Neural progenitor cell (in vitro differentiated cells): ENCODE measurements around the gene DYNLT4. TPM values are rescaled to one million over a fixed set of nuclear protein-coding genes. Genes with fewer than 3 reads are reported as not detected.

Experiments used
- DNase-seq: peaks from one replicate; pipeline ENCODE4 v3.0.0-alpha.2; 2016; ENCODE audit warnings: low spot score
- H2AFZ ChIP-seq: fragments of 200-600 bp; sonication (generic); replicated peaks from 2 replicates; pipeline ENCODE4 v1.6.1; 2016; ENCODE audit warnings: antibody characterized with exemption
- H3F3A ChIP-seq: fragments of 200-600 bp; sonication (generic); 2 replicates; pipeline ENCODE4 v1.6.1; 2016; ENCODE audit warnings: antibody characterized with exemption, low read depth
- H3K27ac ChIP-seq: fragments of 200-600 bp; sonication (generic); 2 replicates; pipeline ENCODE4 v1.5.1; 2016; ENCODE audit warnings: mild to moderate bottlenecking
- H3K27me3 ChIP-seq: fragments of 200-600 bp; sonication (generic); 2 replicates; pipeline ENCODE4 v1.6.1; 2016; ENCODE audit warnings: mild to moderate bottlenecking, moderate library complexity
- H3K36me3 ChIP-seq: fragments of 200-600 bp; sonication (generic); 2 replicates; pipeline ENCODE4 v1.5.1; 2016
- H3K4me1 ChIP-seq: fragments of 200-600 bp; sonication (generic); 2 replicates; pipeline ENCODE4 v1.6.1; 2016; ENCODE audit warnings: mixed run types
- H3K4me2 ChIP-seq: fragments of 200-600 bp; sonication (generic); 2 replicates; pipeline ENCODE4 v1.6.1; 2016
- H3K4me3 ChIP-seq: fragments of 200-600 bp; sonication (generic); 2 replicates; pipeline ENCODE4 v1.5.1; 2016
- H3K79me2 ChIP-seq: fragments of 200-600 bp; sonication (generic); 2 replicates; pipeline ENCODE4 v1.6.1; 2016; ENCODE audit warnings: low read depth
- H3K9ac ChIP-seq: fragments of 200-600 bp; sonication (generic); 2 replicates; pipeline ENCODE4 v1.6.1; 2016
- H3K9me3 ChIP-seq: fragments of 200-600 bp; sonication (generic); 2 replicates; pipeline ENCODE4 v1.5.1; 2016; ENCODE audit warnings: low read depth
- H4K20me1 ChIP-seq: fragments of 200-600 bp; sonication (generic); 2 replicates; pipeline ENCODE4 v1.6.1; 2016; ENCODE audit warnings: low read depth
- H3K27ac Mint-ChIP-seq: 3 replicates; pipeline ENCODE4 v1.8.0; 2021; ENCODE audit warnings: mixed read lengths
- H3K27me3 Mint-ChIP-seq: 2 replicates; pipeline ENCODE4 v1.8.0; 2022; ENCODE audit warnings: low read depth, mild to moderate bottlenecking, inconsistent platforms, moderate library complexity, mixed read lengths; ENCODE audit not compliant: insufficient read depth
- H3K36me3 Mint-ChIP-seq: 3 replicates; pipeline ENCODE4 v1.8.0; 2021; ENCODE audit warnings: mixed read lengths
- H3K4me1 Mint-ChIP-seq: 3 replicates; pipeline ENCODE4 v1.8.0; 2021; ENCODE audit warnings: mixed read lengths
- H3K4me3 Mint-ChIP-seq: 3 replicates; pipeline ENCODE4 v1.8.0; 2021; ENCODE audit warnings: mild to moderate bottlenecking, moderate library complexity, mixed read lengths
- H3K9me3 Mint-ChIP-seq: 3 replicates; pipeline ENCODE4 v1.8.0; 2020; ENCODE audit warnings: mixed read lengths
- EZH2 ChIP-seq: fragments of 200-600 bp; sonication (generic); IDR thresholded peaks from 2 replicates; pipeline ENCODE4 v1.6.1; 2017; ENCODE audit warnings: antibody characterized with exemption, mild to moderate bottlenecking, moderate library complexity
- EZH2phosphoT487 ChIP-seq: fragments of 200-600 bp; sonication (generic); IDR thresholded peaks from 2 replicates; pipeline ENCODE4 v1.6.1; 2017; ENCODE audit warnings: antibody characterized with exemption
- total RNA-seq: library from RNA; depleted of rRNA; stranded (reverse); fragments of >200 nt; gene quantifications from 2 replicates; pipeline ENCODE4 v1.2.3, GENCODE V29; 2015; ENCODE audit warnings: low replicate concordance
- TF ChIP-seq, protein P1 (sequence below): fragments of 200-600 bp; sonication (generic); IDR thresholded peaks from 2 replicates; pipeline ENCODE4 v1.5.1; 2017; ENCODE audit warnings: antibody characterized with exemption, mild to moderate bottlenecking

DYNLT4 gene, protein sequence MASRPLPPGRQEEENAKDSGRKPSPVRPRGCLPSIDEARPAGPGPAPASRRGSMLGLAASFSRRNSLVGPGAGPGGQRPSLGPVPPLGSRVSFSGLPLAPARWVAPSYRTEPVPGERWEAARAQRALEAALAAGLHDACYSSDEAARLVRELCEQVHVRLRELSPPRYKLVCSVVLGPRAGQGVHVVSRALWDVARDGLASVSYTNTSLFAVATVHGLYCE
- total RNA-seq, result not detected in 2 replicates

GRCh38 chr1:44806704-44807363 is at the start of gene DYNLT4:
Gene DYNLT4 (minus strand): TSS chr1:44807351. CDS start chr1:44806668, 683 bp downstream.
- H3K27ac ChIP-seq, result peak within 1 kb of the TSS; percentile 18

DNA sequence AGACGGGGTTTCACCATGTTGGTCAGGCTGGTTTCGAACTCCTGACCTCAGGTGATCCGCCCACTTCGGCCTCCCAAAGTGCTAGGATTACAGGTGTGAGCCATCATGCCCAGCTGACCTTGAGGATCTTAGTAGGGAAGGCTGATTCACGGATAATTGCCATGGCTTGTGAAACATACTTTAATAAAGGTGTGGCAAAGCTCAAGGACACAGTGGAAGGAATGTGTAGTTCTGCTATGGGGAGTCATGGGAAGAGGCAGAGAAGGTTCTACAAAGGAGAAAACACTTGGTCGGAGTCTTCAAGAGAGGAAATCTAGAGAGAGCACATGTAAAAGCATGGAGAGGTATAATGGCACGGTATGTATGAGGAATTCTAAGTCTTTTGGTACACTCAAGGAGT is 48.6 kb upstream of the DYNLT4 start:
- Histone ChIP-seq H3K9ac (no peak overlapping the region), H3K27me3 (no peaks in the 10 kb centered on the region), H3F3A (no peaks in the 10 kb centered on the region), H3K9me3 (no peaks in the 10 kb centered on the region), H3K4me1 (no peaks in the 10 kb centered on the region), H2AFZ (no peak overlapping the region), H3K4me2 (no peak overlapping the region), H4K20me1 (no peaks in the 10 kb centered on the region), H3K27ac (no peak overlapping the region), H3K79me2 (no peaks in the 10 kb centered on the region), H3K4me3 (no peak overlapping the region), H3K36me3 (no peaks in the 10 kb centered on the region)
- H3K36me3 Mint-ChIP-seq, result peaks cover 26% of the 10 kb centered on the region
- H3K27me3 Mint-ChIP-seq, result no peaks in the 10 kb centered on the region
- no peaks in the 10 kb centered on the region for H3K4me1 Mint-ChIP-seq
- DNase-seq, result no peak
- H3K9me3 Mint-ChIP-seq, result no peaks in the 10 kb centered on the region
- TF ChIP-seq, protein P1, sequence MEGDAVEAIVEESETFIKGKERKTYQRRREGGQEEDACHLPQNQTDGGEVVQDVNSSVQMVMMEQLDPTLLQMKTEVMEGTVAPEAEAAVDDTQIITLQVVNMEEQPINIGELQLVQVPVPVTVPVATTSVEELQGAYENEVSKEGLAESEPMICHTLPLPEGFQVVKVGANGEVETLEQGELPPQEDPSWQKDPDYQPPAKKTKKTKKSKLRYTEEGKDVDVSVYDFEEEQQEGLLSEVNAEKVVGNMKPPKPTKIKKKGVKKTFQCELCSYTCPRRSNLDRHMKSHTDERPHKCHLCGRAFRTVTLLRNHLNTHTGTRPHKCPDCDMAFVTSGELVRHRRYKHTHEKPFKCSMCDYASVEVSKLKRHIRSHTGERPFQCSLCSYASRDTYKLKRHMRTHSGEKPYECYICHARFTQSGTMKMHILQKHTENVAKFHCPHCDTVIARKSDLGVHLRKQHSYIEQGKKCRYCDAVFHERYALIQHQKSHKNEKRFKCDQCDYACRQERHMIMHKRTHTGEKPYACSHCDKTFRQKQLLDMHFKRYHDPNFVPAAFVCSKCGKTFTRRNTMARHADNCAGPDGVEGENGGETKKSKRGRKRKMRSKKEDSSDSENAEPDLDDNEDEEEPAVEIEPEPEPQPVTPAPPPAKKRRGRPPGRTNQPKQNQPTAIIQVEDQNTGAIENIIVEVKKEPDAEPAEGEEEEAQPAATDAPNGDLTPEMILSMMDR, result no peak
- TF ChIP-seq EZH2phosphoT487, result no peak
- H3K4me3 Mint-ChIP-seq, result no peak overlapping the region
- H3K27ac Mint-ChIP-seq, result no peak overlapping the region

More at GRCh38 chr1:44806704-44807363, at the start of gene DYNLT4:
- Histone ChIP-seq H3K36me3 (no peaks in the 10 kb centered on the region), H3K9ac (no peak within 1 kb of the TSS), H3K4me3 (no peak within 1 kb of the TSS), H3K79me2 (no peaks in the 10 kb centered on the region), H2AFZ (no peak within 1 kb of the TSS), H3K9me3 (no peaks in the 10 kb centered on the region), H3K4me2 (peak within 1 kb of the TSS; percentile 71), H3K4me1 (peaks cover 49% of the 10 kb centered on the region), H3K27me3 (no peaks in the 10 kb centered on the region), H3F3A (peaks cover 19% of the 10 kb centered on the region), H4K20me1 (peaks cover 7% of the 10 kb centered on the region)
- Mint-ChIP-seq H3K36me3 (peaks cover 9% of the 10 kb centered on the region), H3K27ac (peak within 1 kb of the TSS; percentile 100), H3K27me3 (peaks cover 15% of the 10 kb centered on the region), H3K4me1 (peaks cover 66% of the 10 kb centered on the region), H3K4me3 (peak within 1 kb of the TSS; percentile 78), H3K9me3 (no peaks in the 10 kb centered on the region)
- no peak for DNase-seq
- no peak for TF ChIP-seq EZH2
- TF ChIP-seq, protein P1, result no peak
- no peak for TF ChIP-seq EZH2phosphoT487

GRCh38 chr1:44854970-44855369 is 47.8 kb upstream of the DYNLT4 start:
- TF ChIP-seq, protein P1, result no peak
- TF ChIP-seq EZH2phosphoT487 (no peak), EZH2 (no peak)

More at GRCh38 chr1:44854970-44855369, 47.8 kb upstream of the DYNLT4 start:
- H3K9me3 ChIP-seq, result no peaks in the 10 kb centered on the region
- DNase-seq, result no peak
- H3K4me1 Mint-ChIP-seq, result no peaks in the 10 kb centered on the region
- H3F3A ChIP-seq, result no peaks in the 10 kb centered on the region
- H3K79me2 ChIP-seq, result no peaks in the 10 kb centered on the region
- no peaks in the 10 kb centered on the region for H3K9me3 Mint-ChIP-seq
- peaks cover 26% of the 10 kb centered on the region for H3K36me3 Mint-ChIP-seq
- H2AFZ ChIP-seq, result no peak overlapping the region
- H3K4me3 Mint-ChIP-seq, result no peak overlapping the region
- no peaks in the 10 kb centered on the region for H3K36me3 ChIP-seq
- H3K4me2 ChIP-seq, result no peak overlapping the region
- no peaks in the 10 kb centered on the region for H3K27me3 Mint-ChIP-seq
- H3K4me3 ChIP-seq, result no peak overlapping the region
- H3K27me3 ChIP-seq, result no peaks in the 10 kb centered on the region
- H3K9ac ChIP-seq, result no peak overlapping the region
- H4K20me1 ChIP-seq, result no peaks in the 10 kb centered on the region
- no peaks in the 10 kb centered on the region for H3K4me1 ChIP-seq
- H3K27ac Mint-ChIP-seq, result no peak overlapping the region
- no peak overlapping the region for H3K27ac ChIP-seq
